HEK293 (cell line): ENCODE results near the gene PLD3.

Experiments used
- GLI4 ChIP-seq: fragments of 450-650 bp; formaldehyde crosslinking; IDR thresholded peaks from 2 replicates; pipeline ENCODE4 v1.5.1; 2016; ENCODE audit warnings: missing biosample characterization, missing genetic modification characterization
- SCRT1 ChIP-seq: fragments of 450-650 bp; formaldehyde crosslinking; IDR thresholded peaks from 2 replicates; pipeline ENCODE4 v1.5.1; 2016; ENCODE audit warnings: missing biosample characterization, missing genetic modification characterization, borderline replicate concordance
- SP2 ChIP-seq: fragments of 450-650 bp; formaldehyde crosslinking; IDR thresholded peaks from 2 replicates; pipeline ENCODE4 v1.5.1; 2016; ENCODE audit warnings: missing biosample characterization, missing genetic modification characterization
- TCF7L2 ChIP-seq: IDR thresholded peaks from 2 replicates; pipeline ENCODE4 v1.6.1; 2011; ENCODE audit warnings: low read depth, mild to moderate bottlenecking, inconsistent platforms, low read length, moderate library complexity, borderline replicate concordance
- ZNF274 ChIP-seq, 2 experiments: fragments of 200-500 bp in 1 of 2; fragments of 450-650 bp in 1 of 2; sonication (Bioruptor generic) in 1 of 2; formaldehyde crosslinking in 1 of 2; IDR thresholded peaks; 2 replicates each; pipeline versions ENCODE4 v1.5.1 to v1.6.1; 2014 to 2016; ENCODE audit warnings: borderline replicate concordance in 1 of 2, inconsistent platforms in 1 of 2, low read length in 1 of 2, missing biosample characterization in 1 of 2, missing genetic modification characterization in 1 of 2
- ZNF560 ChIP-seq: fragments of 450-650 bp; formaldehyde crosslinking; IDR thresholded peaks from 2 replicates; pipeline ENCODE4 v1.5.1; 2017; ENCODE audit warnings: missing biosample characterization, missing genetic modification characterization, borderline replicate concordance
- ZNF658 ChIP-seq: fragments of 450-650 bp; formaldehyde crosslinking; IDR thresholded peaks from 2 replicates; pipeline ENCODE4; 2016; ENCODE audit warnings: missing biosample characterization, missing genetic modification characterization
- ZNF707 ChIP-seq: fragments of 450-650 bp; formaldehyde crosslinking; IDR thresholded peaks from 2 replicates; pipeline ENCODE4 v1.5.1; 2016; ENCODE audit warnings: missing biosample characterization, missing genetic modification characterization
- ZNF76 ChIP-seq: fragments of 450-650 bp; formaldehyde crosslinking; IDR thresholded peaks from 2 replicates; pipeline ENCODE4; 2016; ENCODE audit warnings: low read depth, missing biosample characterization, missing genetic modification characterization, borderline replicate concordance
- TF ChIP-seq, protein P1 (sequence below): fragments of 450-650 bp; formaldehyde crosslinking; IDR thresholded peaks from 2 replicates; pipeline ENCODE4 v1.5.1; 2016; ENCODE audit warnings: missing biosample characterization, missing genetic modification characterization
- TF ChIP-seq, protein P2 (sequence below): fragments of 450-650 bp; formaldehyde crosslinking; IDR thresholded peaks from 2 replicates; pipeline ENCODE4 v1.5.1; 2016; ENCODE audit warnings: missing biosample characterization, missing genetic modification characterization
- TF ChIP-seq, protein P3 (sequence below): fragments of 450-650 bp; formaldehyde crosslinking; IDR thresholded peaks from 2 replicates; pipeline ENCODE4 v1.5.1; 2016; ENCODE audit warnings: missing biosample characterization, missing genetic modification characterization
- TF ChIP-seq, protein P4 (sequence below): fragments of 450-650 bp; IDR thresholded peaks from 2 replicates; pipeline ENCODE4 v1.5.1; 2018; ENCODE audit warnings: missing biosample characterization, mild to moderate bottlenecking, missing genetic modification characterization
- TF ChIP-seq, protein P5 (sequence below): fragments of 450-650 bp; formaldehyde crosslinking; IDR thresholded peaks from 2 replicates; pipeline ENCODE4 v1.5.1; 2016; ENCODE audit warnings: missing biosample characterization, missing genetic modification characterization, low read depth

DNA sequence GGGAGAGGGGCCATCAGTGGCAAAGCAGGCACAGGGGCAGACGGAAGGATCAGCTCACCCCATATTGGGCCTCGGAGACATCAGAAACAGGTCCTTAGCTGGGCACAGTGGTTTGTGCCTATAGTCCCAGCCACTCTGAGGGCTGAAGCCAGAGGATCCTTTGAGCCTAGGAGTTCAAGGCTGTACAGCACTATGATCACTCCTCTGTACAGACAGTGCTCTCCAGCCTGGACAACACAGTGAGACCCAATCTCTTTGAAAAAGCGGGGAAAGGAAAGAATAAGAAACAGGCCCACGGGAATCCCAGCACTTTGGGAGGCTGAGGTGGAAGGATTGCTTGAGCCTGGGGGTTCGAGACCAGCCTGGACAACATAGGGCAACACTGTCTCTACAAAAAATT, 71.3 kb downstream of the PLD3 start:
- TF ChIP-seq ZNF658 (tag by site-specific recombination), result no peak
- TF ChIP-seq, protein P1, sequence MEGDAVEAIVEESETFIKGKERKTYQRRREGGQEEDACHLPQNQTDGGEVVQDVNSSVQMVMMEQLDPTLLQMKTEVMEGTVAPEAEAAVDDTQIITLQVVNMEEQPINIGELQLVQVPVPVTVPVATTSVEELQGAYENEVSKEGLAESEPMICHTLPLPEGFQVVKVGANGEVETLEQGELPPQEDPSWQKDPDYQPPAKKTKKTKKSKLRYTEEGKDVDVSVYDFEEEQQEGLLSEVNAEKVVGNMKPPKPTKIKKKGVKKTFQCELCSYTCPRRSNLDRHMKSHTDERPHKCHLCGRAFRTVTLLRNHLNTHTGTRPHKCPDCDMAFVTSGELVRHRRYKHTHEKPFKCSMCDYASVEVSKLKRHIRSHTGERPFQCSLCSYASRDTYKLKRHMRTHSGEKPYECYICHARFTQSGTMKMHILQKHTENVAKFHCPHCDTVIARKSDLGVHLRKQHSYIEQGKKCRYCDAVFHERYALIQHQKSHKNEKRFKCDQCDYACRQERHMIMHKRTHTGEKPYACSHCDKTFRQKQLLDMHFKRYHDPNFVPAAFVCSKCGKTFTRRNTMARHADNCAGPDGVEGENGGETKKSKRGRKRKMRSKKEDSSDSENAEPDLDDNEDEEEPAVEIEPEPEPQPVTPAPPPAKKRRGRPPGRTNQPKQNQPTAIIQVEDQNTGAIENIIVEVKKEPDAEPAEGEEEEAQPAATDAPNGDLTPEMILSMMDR (tag by site-specific recombination), result no peak
- TF ChIP-seq GLI4 (tag by site-specific recombination), result no peak
- no peak for TF ChIP-seq TCF7L2
- TF ChIP-seq SCRT1 (tag by site-specific recombination), result no peak
- TF ChIP-seq, protein P2, sequence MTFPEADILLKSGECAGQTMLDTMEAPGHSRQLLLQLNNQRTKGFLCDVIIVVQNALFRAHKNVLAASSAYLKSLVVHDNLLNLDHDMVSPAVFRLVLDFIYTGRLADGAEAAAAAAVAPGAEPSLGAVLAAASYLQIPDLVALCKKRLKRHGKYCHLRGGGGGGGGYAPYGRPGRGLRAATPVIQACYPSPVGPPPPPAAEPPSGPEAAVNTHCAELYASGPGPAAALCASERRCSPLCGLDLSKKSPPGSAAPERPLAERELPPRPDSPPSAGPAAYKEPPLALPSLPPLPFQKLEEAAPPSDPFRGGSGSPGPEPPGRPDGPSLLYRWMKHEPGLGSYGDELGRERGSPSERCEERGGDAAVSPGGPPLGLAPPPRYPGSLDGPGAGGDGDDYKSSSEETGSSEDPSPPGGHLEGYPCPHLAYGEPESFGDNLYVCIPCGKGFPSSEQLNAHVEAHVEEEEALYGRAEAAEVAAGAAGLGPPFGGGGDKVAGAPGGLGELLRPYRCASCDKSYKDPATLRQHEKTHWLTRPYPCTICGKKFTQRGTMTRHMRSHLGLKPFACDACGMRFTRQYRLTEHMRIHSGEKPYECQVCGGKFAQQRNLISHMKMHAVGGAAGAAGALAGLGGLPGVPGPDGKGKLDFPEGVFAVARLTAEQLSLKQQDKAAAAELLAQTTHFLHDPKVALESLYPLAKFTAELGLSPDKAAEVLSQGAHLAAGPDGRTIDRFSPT (tag by site-specific recombination), result no peak
- TF ChIP-seq, protein P3, sequence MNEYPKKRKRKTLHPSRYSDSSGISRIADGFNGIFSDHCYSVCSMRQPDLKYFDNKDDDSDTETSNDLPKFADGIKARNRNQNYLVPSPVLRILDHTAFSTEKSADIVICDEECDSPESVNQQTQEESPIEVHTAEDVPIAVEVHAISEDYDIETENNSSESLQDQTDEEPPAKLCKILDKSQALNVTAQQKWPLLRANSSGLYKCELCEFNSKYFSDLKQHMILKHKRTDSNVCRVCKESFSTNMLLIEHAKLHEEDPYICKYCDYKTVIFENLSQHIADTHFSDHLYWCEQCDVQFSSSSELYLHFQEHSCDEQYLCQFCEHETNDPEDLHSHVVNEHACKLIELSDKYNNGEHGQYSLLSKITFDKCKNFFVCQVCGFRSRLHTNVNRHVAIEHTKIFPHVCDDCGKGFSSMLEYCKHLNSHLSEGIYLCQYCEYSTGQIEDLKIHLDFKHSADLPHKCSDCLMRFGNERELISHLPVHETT (tag by site-specific recombination), result no peak
- TF ChIP-seq SP2 (tag by site-specific recombination), result no peak
- TF ChIP-seq, protein P4, sequence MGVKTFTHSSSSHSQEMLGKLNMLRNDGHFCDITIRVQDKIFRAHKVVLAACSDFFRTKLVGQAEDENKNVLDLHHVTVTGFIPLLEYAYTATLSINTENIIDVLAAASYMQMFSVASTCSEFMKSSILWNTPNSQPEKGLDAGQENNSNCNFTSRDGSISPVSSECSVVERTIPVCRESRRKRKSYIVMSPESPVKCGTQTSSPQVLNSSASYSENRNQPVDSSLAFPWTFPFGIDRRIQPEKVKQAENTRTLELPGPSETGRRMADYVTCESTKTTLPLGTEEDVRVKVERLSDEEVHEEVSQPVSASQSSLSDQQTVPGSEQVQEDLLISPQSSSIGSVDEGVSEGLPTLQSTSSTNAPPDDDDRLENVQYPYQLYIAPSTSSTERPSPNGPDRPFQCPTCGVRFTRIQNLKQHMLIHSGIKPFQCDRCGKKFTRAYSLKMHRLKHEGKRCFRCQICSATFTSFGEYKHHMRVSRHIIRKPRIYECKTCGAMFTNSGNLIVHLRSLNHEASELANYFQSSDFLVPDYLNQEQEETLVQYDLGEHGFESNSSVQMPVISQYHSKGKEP, result no peak
- TF ChIP-seq ZNF274 (IDR thresholded peaks at IDR 0.05; ENCODE audit: low read length), result no peak
- no peak for TF ChIP-seq ZNF274 (tag by site-specific recombination; IDR thresholded peaks at IDR 0.05; ENCODE audit: borderline replicate concordance)
- TF ChIP-seq ZNF76 (tag by site-specific recombination), result no peak
- TF ChIP-seq ZNF560 (tag by site-specific recombination), result no peak
- TF ChIP-seq, protein P5, sequence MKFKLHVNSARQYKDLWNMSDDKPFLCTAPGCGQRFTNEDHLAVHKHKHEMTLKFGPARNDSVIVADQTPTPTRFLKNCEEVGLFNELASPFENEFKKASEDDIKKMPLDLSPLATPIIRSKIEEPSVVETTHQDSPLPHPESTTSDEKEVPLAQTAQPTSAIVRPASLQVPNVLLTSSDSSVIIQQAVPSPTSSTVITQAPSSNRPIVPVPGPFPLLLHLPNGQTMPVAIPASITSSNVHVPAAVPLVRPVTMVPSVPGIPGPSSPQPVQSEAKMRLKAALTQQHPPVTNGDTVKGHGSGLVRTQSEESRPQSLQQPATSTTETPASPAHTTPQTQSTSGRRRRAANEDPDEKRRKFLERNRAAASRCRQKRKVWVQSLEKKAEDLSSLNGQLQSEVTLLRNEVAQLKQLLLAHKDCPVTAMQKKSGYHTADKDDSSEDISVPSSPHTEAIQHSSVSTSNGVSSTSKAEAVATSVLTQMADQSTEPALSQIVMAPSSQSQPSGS (tag by site-specific recombination), result no peak
- TF ChIP-seq ZNF707 (tag by site-specific recombination), result no peak
